Heart right ventricle (tissue), 16 donors: ENCODE results near the gene NDRG3. TPM values are rescaled to one million over a fixed set of nuclear protein-coding genes. Genes with fewer than 3 reads are reported as not detected.

Experiments
- ATAC-seq, 8 donors: fragments of 200-7000 bp; cut with Tn5 transposase; one replicate each; pipeline ENCODE4 v1.9.1; 2020; ENCODE audit warnings: mild to moderate bottlenecking in 8 of 8, moderate library complexity in 8 of 8, moderate number of reproducible peaks in 1 of 8
- DNase-seq, 2 donors: peaks; one replicate each; pipeline ENCODE4 v3.0.0-alpha.2; 2020
- H3K27ac ChIP-seq, 10 donors: fragments of 200-600 bp; sonication (generic) in 2 of 10; one replicate each; pipeline versions ENCODE4 v1.5.0 to v1.8.0; 2020 to 2022; ENCODE audit warnings: mild to moderate bottlenecking in 3 of 10
- H3K27me3 ChIP-seq, 7 donors: fragments of 200-600 bp; one replicate each; pipeline ENCODE4 v1.8.0; 2021 to 2022; ENCODE audit warnings: mild to moderate bottlenecking in 2 of 7
- H3K36me3 ChIP-seq, 9 donors: fragments of 200-600 bp; sonication (generic) in 1 of 9; one replicate each; pipeline versions ENCODE4 v1.5.0 to v1.8.0; 2020 to 2022; ENCODE audit warnings: mild to moderate bottlenecking in 2 of 9
- H3K4me1 ChIP-seq, 9 donors: fragments of 200-600 bp; sonication (generic) in 1 of 9; one replicate each; pipeline versions ENCODE4 v1.5.0 to v1.8.0; 2020 to 2022; ENCODE audit warnings: mild to moderate bottlenecking in 4 of 9
- H3K4me3 ChIP-seq, 10 donors: fragments of 200-600 bp; sonication (generic) in 2 of 10; one replicate each; pipeline versions ENCODE4 v1.5.0 to v1.8.0; 2020 to 2022; ENCODE audit warnings: mild to moderate bottlenecking in 7 of 10, moderate library complexity in 2 of 10
- H3K9me3 ChIP-seq, 11 donors: fragments of 200-600 bp in 10 of 11; sonication (generic) in 2 of 11; one replicate each; pipeline versions ENCODE4 v1.5.0 to v1.8.0; 2013 to 2022; ENCODE audit warnings: mild to moderate bottlenecking in 2 of 11, control low read depth in 1 of 11, moderate library complexity in 1 of 11
- CTCF ChIP-seq, 9 donors: fragments of 200-600 bp; sonication (generic) in 2 of 9; IDR thresholded peaks; one replicate each; pipeline versions ENCODE4 v1.5.0 to v1.8.0; 2021 to 2022; ENCODE audit warnings: antibody characterized with exemption in 9 of 9, mild to moderate bottlenecking in 5 of 9, moderate library complexity in 1 of 9
- WGBS, 2 donors: extraction: QIAGEN DNeasy Blood & Tissue Kit; methylation state at CpG; one replicate each; pipeline ENCODE4 v1.1.7; 2013; ENCODE audit warnings: inconsistent platforms in 1 of 2; 5-methylcytosine and 5-hydroxymethylcytosine counted together
- intact Hi-C, 10 donors: fragments of 100-400 bp; cut with DNase I; formaldehyde crosslinking; loops; one replicate each; pipeline versions ENCODE4 v1.11.1 to v1.14.2; 2022
- polyA plus RNA-seq, 2 donors: library from polyadenylated mRNA; stranded (reverse); fragments of 200-250 nt; gene quantifications; one replicate each; pipeline ENCODE4 v1.2.3, GENCODE V29; 2013
- total RNA-seq, 10 donors: library from RNA; stranded (reverse); fragmentation: NEBNext Ultra II Directional in 3 of 10; extraction: Animal tissue kit (Norgen Biotek cat#: 25700) in 3 of 10; gene quantifications; one replicate each; pipeline versions ENCODE4 v1.2.1 to v1.2.4, GENCODE V29; 2021 to 2023
- donor health status: Arrhythmogenic right ventricular cardiomyopathy.
- donor health status: ischemic (EF 13 %, LVEDD 7.1; RV severe dilation, severe dysfunction).
- donor health status: healthy with polysubstance abuse.
- donor health status: DM: no; HTN: yes; CAD: no.
- donor health status: DM: no; HTN: no; CAD: no.
- donor health status: ischemic (EF 25% LVEDD 6.9; RV normal size, moderate dysfunction).
- donor health status: ischemic (EF 25% LVEDD 5.7; RV mildly dilated, moderate dysfunction).
- donor health status: healthy.
- donor health status: DM: yes; HTN: yes; CAD: no.
- donor health status: Ischemic cardiomyopathy.
- donor health status: ischemic (EF 35%, LVEDD 5.7; RV mildly dilated, moderate dysfunction).
- donor health status: nonischemic (EF 11% LVEDD 7.7; RV severe dilation, severe dysfunction).
- donor health status: DM: yes; HTN: yes; CAD: no.
- donor health status: PGD.
- donor health status: ischemic (EF 29% LVEDD 5.4; RV normal size, mild dysfunction).
- donor health status: nonischemic (EF 23%, LVEDD 6.1; RV moderate dilation, normal function).

Gene NDRG3
- total and polyA plus RNA-seq, 12 donors, result 19.3 to 37.0 (median 29.9) TPM

GRCh38 chr20:36726168-36726567, 19.7 kb downstream of the NDRG3 start:
- H3K9me3 ChIP-seq, result no peaks in the 10 kb centered on the region
- WGBS, 2 donors, result 84 to 87% methylated on average over 3 of the region's 3 CpGs
- TF ChIP-seq CTCF (IDR thresholded peaks at IDR 0.05), result no peak
- peak in 5 of 8 donors; percentile 45 to 83 (median 68) for ATAC-seq
- intact Hi-C loops, result no loop called here
- H3K4me1 ChIP-seq, result peaks cover 0 to 31% (median 8%) of the 10 kb centered on the region in 9 donors
- H3K36me3 ChIP-seq, result peaks cover 0 to 13% (median 0%) of the 10 kb centered on the region in 9 donors
- peak overlapping the region in 4 of 10 donors; percentile 19 to 44 (median 30) for H3K27ac ChIP-seq
- H3K4me3 ChIP-seq, result no peak overlapping the region
- DNase-seq, result no peak
- H3K27me3 ChIP-seq, result no peaks in the 10 kb centered on the region

GRCh38 chr20:36720510-36720909, 25.4 kb downstream of the NDRG3 start:
- no peak for TF ChIP-seq CTCF (IDR thresholded peaks at IDR 0.05)
- intact Hi-C loops, result no loop called here
- ATAC-seq, result no peak
- Histone ChIP-seq H3K27ac (no peak overlapping the region), H3K4me3 (no peak overlapping the region), H3K9me3 (no peaks in the 10 kb centered on the region), H3K4me1 (peaks cover 0 to 36% (median 8%) of the 10 kb centered on the region in 9 donors), H3K36me3 (peaks cover 0 to 45% (median 3%) of the 10 kb centered on the region in 9 donors), H3K27me3 (no peaks in the 10 kb centered on the region)
- no peak for DNase-seq
- WGBS, 2 donors, result 90 to 93% methylated on average over 3 of the region's 3 CpGs

- intact Hi-C loops, result loop anchor here in 6 of 10 donors (2.0 to 5.0 kb wide), 2 partner anchors 35 to 37 kb away; no protein-coding TSS in a partner anchor
- Histone ChIP-seq H3K4me1 (peaks cover 0 to 32% (median 8%) of the 10 kb centered on the region in 9 donors), H3K27me3 (no peaks in the 10 kb centered on the region), H3K36me3 (peaks cover 0 to 49% (median 3%) of the 10 kb centered on the region in 9 donors), H3K27ac (peak overlapping the region in 1 of 10 donors; percentile 23), H3K9me3 (no peaks in the 10 kb centered on the region), H3K4me3 (no peak overlapping the region)
- peak in 7 of 8 donors; percentile 45 to 75 (median 64) for ATAC-seq
- peak in 8 of 9 donors; percentile 5 to 59 (median 48) for TF ChIP-seq CTCF (IDR thresholded peaks at IDR 0.05)
- DNase-seq, result no peak
- 80 to 88% methylated on average over 2 of the region's 2 CpGs for WGBS, 2 donors
These were observed 28.2 kb downstream of the NDRG3 start for GRCh38 chr20:36717657-36718056.

GRCh38 chr20:36717021-36717420, 28.9 kb downstream of the NDRG3 start:
- H3K9me3 ChIP-seq, result no peaks in the 10 kb centered on the region
- no peak for ATAC-seq
- intact Hi-C loops, result loop anchor here in 6 of 10 donors (2.0 to 5.0 kb wide), 2 partner anchors 35 to 38 kb away; no protein-coding TSS in a partner anchor
- H3K27ac ChIP-seq, result peak overlapping the region in 1 of 10 donors; percentile 23
- no peak overlapping the region for H3K4me3 ChIP-seq
- 61 to 71% methylated on average over 3 of the region's 3 CpGs for WGBS, 2 donors
- DNase-seq, result no peak
- no peak for TF ChIP-seq CTCF (IDR thresholded peaks at IDR 0.05)
- H3K36me3 ChIP-seq, result peaks cover 0 to 44% (median 3%) of the 10 kb centered on the region in 9 donors
- peaks cover 0 to 32% (median 8%) of the 10 kb centered on the region in 9 donors for H3K4me1 ChIP-seq
- H3K27me3 ChIP-seq, result no peaks in the 10 kb centered on the region
